ENCODE data around the gene SV2B.

SV2B gene

DNA sequence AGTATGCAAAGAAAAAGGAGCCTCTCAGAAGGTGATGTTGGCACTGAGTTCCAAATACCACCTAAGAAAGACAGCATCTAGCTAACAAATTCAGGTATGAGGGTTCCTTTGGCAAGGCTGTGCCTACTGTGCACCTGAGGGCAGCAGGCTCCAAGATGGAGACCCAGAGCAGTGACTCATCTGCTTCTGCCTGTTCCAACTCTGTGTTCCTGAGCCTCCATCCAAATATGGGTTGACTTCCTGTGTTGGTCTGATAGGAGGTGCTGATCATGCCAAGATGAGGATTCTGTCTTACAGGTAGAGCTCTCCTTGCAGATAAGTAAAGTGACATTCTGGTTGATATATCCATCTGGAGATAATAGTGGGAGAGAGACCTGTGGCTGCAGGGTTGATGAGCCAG, 26.0 kb downstream of the SV2B start:
- no peak for TF ChIP-seq CTCF (IDR thresholded peaks at IDR 0.05; ENCODE audit: insufficient read depth, missing control alignments)
- DNase-seq (ENCODE audit: insufficient read length, low spot score) = no peak
- FAIRE-seq = no peak

GRCh38 chr15:91127236-91127955, 27.3 kb downstream of the SV2B start:
- DNase-seq (ENCODE audit: insufficient read length, low spot score) (no peak), FAIRE-seq (no peak)
- TF ChIP-seq CTCF (IDR thresholded peaks at IDR 0.05; ENCODE audit: insufficient read depth, missing control alignments) = no peak

DNA sequence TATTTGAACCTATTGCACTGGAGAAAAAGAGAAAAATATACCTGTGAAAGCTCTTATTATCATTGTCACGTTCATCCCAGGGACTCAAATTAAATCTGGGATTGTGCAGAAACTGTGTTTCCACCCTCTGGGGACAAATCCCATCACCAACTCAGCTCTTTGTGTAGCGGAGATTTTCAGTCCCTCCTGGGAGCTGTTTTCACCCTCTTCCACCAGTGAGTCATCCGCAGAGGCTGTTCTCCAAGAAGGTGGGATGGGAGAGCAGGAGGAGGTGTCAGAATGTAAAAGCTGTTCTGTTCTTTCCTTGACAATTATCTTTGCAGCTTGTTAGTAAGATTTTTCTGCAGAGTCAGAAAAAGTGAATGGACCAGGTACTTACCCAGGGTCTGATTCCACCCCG, 28.0 kb downstream of the SV2B start:
- DNase-seq (ENCODE audit: insufficient read length, low spot score) = no peak

DNA sequence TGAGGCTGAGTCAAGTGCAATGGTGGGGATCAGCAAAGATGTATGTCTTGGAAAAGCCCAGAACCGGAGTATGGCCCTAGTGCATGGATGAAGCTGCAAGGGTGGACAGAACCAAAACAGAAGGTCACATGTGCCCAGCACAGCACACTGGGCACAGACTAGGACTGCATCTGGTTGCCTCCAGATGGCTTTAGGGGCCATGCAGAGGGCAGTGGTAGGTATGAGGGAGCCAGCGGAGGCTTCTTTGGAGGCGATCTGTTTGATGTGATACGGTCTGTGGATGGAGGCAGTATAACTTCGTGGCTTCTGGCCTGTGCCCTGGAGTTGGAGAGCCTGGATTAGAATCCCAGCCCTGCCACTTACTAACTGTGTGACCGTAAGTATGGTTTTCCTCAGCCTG, 29.4 kb downstream of the SV2B start:
- FAIRE-seq (no peak), DNase-seq (ENCODE audit: insufficient read length, low spot score) (no peak)
- TF ChIP-seq CTCF (IDR thresholded peaks at IDR 0.05; ENCODE audit: insufficient read depth, missing control alignments) = no peak

More for the DNA sequence above, 28.0 kb downstream of the SV2B start:
- no peak for TF ChIP-seq CTCF (IDR thresholded peaks at IDR 0.05; ENCODE audit: insufficient read depth, missing control alignments)
- no peak for FAIRE-seq

DNA sequence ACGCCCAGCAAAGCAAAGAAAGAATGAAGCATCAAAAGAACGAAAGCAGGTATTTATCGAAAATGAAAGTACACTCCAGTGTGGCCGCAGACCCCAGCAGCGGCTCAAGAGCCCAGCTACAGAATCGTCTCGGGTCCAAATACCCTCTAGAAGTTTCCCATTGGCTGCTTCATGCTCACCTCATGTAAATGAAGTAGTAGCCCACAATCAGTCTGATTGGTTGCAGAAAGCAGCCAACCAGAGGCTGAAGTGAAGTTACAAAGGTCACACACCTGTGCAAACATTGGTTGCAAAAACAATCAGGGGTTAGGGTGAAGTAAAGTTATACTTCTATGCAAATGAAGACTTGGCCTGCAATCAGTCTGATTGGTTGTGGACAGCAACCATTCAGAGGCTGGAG, 32.0 kb downstream of the SV2B start:
- FAIRE-seq = no peak
- TF ChIP-seq CTCF (IDR thresholded peaks at IDR 0.05; ENCODE audit: insufficient read depth, missing control alignments) = no peak
- DNase-seq (ENCODE audit: insufficient read length, low spot score) = no peak

DNA sequence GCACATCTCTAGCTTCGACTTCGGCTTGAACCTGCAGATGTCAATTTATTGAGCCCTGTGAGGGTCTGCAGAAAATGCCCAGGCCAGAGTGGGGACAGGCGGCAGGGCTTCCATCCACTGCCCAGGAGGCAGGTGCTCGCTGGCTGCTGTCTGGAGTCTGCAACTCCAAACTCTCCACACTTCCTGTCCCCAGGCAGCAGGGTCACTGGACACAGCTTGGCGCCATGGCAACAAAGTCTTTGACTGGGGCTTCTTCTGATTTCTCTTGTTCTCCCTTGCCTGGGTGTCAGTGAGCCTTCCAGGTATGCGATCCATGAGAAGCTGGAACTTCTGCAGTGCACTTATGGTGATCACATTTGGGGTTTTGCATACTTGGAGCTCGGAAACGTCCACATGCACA, 33.5 kb downstream of the SV2B start:
- no peak for TF ChIP-seq CTCF (IDR thresholded peaks at IDR 0.05; ENCODE audit: insufficient read depth, missing control alignments)
- DNase-seq (ENCODE audit: insufficient read length, low spot score) (no peak), FAIRE-seq (no peak)
